Vagina (tissue), 2 donors: ENCODE data around the gene CHCHD1. TPM values are rescaled to one million over a fixed set of nuclear protein-coding genes. Genes with fewer than 3 reads are reported as not detected.
"Not testable (repeated sequence)": the region's sequence is repeated elsewhere in the genome, so short reads cannot be mapped to it uniquely, and the experiment has no call there.

Experiments used
- DNase-seq, 2 donors: peaks; one replicate each; pipeline ENCODE4 v3.0.0-alpha.2; 2017; ENCODE audit errors: extremely low spot score in 2 of 2
- H3K27ac ChIP-seq: fragments of 200-600 bp; sonication (generic); one replicate; pipeline ENCODE4 v1.5.1; 2019
- H3K27me3 ChIP-seq: fragments of 200-600 bp; sonication (generic); one replicate; pipeline ENCODE4 v1.5.1; 2019
- H3K36me3 ChIP-seq, 2 donors: fragments of 200-600 bp; sonication (generic); one replicate each; pipeline ENCODE4 v1.5.1; 2017 to 2019
- H3K4me1 ChIP-seq: fragments of 200-600 bp; sonication (generic); one replicate; pipeline ENCODE4 v1.5.1; 2019
- H3K4me3 ChIP-seq, 2 donors: fragments of 200-600 bp; sonication (generic); 1 replicate in 1 of 2; 2 replicates in 1 of 2; pipeline ENCODE4 v1.5.1; 2016 to 2019
- H3K9me3 ChIP-seq: fragments of 200-600 bp; sonication (generic); one replicate; pipeline ENCODE4 v1.5.1; 2019
- POLR2A ChIP-seq, 2 donors: fragments of 450-650 bp; IDR thresholded peaks; one replicate each; pipeline ENCODE4 v1.6.1; 2017; ENCODE audit warnings: antibody characterized with exemption in 2 of 2, mild to moderate bottlenecking in 2 of 2, moderate library complexity in 2 of 2
- POLR2AphosphoS5 ChIP-seq, 2 donors: sonication (generic); formaldehyde crosslinking; IDR thresholded peaks; one replicate each; pipeline ENCODE4 v1.9.0; 2017; ENCODE audit warnings: antibody characterized with exemption in 2 of 2, mild to moderate bottlenecking in 2 of 2, low read depth in 1 of 2; ENCODE audit not compliant: insufficient read depth in 1 of 2
- intact Hi-C: fragments of 100-400 bp; cut with DNase I; formaldehyde crosslinking; loops from one replicate; pipeline ENCODE4 v1.15.1; 2023
- total RNA-seq: library from RNA; depleted of rRNA; stranded (reverse); fragments of >200 nt; gene quantifications from one replicate; pipeline ENCODE4 v1.2.3, GENCODE V29; 2016
- TF ChIP-seq, protein P1 (sequence below), 3 experiments: fragments of 450-650 bp in 2 of 3; fragments of 200-600 bp in 1 of 3; sonication (generic) in 1 of 3; IDR thresholded peaks; one replicate each; pipeline ENCODE4 v1.5.1; 2017 to 2019; ENCODE audit warnings: antibody characterized with exemption in 3 of 3, mild to moderate bottlenecking in 2 of 3, moderate library complexity in 2 of 3

CHCHD1 gene
- total RNA-seq, 1 donor from 2014 or later = 19.6 TPM

DNA sequence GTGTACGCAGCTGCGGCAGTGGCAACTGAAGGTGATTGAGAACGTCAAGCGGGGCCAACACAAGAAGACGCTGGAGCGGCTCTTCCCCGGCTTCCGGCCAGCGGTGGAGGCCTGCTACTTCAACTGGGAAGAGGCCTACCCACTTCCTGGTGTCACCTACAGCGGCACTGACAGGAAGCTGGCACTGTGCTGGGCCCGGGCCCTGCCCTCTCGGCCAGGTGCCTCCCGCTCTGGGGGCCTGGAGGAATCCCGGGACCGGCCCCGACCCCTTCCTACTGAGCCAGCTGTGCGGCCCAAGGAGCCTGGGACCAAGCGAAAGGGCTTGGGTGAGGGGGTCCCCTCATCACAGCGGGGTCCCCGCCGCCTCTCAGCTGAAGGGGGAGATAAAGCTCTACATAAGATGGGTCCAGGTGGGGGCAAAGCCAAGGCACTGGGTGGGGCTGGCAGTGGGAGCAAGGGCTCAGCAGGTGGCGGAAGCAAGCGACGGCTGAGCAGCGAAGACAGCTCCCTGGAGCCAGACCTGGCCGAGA is 10.1 kb downstream of the CHCHD1 start:
- H3K4me3 ChIP-seq = no peak overlapping the region
- peaks cover 20% of the 10 kb centered on the region for H3K4me1 ChIP-seq
- TF ChIP-seq, protein P1, sequence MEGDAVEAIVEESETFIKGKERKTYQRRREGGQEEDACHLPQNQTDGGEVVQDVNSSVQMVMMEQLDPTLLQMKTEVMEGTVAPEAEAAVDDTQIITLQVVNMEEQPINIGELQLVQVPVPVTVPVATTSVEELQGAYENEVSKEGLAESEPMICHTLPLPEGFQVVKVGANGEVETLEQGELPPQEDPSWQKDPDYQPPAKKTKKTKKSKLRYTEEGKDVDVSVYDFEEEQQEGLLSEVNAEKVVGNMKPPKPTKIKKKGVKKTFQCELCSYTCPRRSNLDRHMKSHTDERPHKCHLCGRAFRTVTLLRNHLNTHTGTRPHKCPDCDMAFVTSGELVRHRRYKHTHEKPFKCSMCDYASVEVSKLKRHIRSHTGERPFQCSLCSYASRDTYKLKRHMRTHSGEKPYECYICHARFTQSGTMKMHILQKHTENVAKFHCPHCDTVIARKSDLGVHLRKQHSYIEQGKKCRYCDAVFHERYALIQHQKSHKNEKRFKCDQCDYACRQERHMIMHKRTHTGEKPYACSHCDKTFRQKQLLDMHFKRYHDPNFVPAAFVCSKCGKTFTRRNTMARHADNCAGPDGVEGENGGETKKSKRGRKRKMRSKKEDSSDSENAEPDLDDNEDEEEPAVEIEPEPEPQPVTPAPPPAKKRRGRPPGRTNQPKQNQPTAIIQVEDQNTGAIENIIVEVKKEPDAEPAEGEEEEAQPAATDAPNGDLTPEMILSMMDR (IDR thresholded peaks at IDR 0.05) = no peak
- TF ChIP-seq POLR2AphosphoS5 (IDR thresholded peaks at IDR 0.05; ENCODE audit: insufficient read depth in 1 of 2, low read depth in 1 of 2) (no peak), POLR2A (IDR thresholded peaks at IDR 0.05) (no peak)
- H3K27ac ChIP-seq = no peak overlapping the region
- no peaks in the 10 kb centered on the region for H3K27me3 ChIP-seq
- intact Hi-C loops = no loop called here
- H3K9me3 ChIP-seq = no peaks in the 10 kb centered on the region
- no peak for DNase-seq
- peaks cover 6 to 84% of the 10 kb centered on the region in 2 donors for H3K36me3 ChIP-seq

- DNase-seq = no peak
- H3K4me1 ChIP-seq = peaks cover 5% of the 10 kb centered on the region
- TF ChIP-seq POLR2A (IDR thresholded peaks at IDR 0.05) (no peak), POLR2AphosphoS5 (IDR thresholded peaks at IDR 0.05; ENCODE audit: insufficient read depth in 1 of 2, low read depth in 1 of 2) (no peak)
- TF ChIP-seq, protein P1 (IDR thresholded peaks at IDR 0.05) = no peak
- H3K9me3 ChIP-seq = no peaks in the 10 kb centered on the region
- no peaks in the 10 kb centered on the region for H3K27me3 ChIP-seq
- H3K27ac ChIP-seq = no peak overlapping the region
- intact Hi-C loops = no loop called here
- H3K4me3 ChIP-seq = no peak overlapping the region
- peaks cover 6 to 99% of the 10 kb centered on the region in 2 donors for H3K36me3 ChIP-seq
Observed at GRCh38 chr10:73793456-73793855, 11.6 kb downstream of the CHCHD1 start.

DNA sequence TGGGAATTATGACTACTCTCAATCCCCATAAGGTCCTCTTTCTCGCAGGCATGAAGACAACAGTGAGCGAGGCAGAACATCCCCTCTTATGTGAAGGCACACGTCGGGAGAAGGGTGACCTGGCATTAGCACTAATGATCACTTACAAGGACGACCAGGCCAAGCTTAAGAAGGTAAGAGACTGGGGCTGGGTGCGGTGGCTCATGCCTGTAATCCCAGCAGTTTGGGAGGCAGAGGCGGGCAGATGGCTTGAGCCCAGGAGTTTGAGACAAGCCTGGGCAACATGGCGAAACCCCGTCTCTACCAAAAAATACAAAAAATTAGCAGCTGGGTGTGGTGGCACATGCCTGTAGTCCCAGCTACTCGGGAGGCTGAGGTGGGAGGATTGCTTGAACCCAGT is 13.6 kb downstream of the CHCHD1 start:
- H3K36me3 ChIP-seq = peaks cover 6 to 92% of the 10 kb centered on the region in 2 donors

GRCh38 chr10:73796035-73796434 is 14.2 kb downstream of the CHCHD1 start:
- DNase-seq, H3K27ac ChIP-seq, intact Hi-C loops, H3K4me3 ChIP-seq, H3K27me3 ChIP-seq, H3K9me3 ChIP-seq, H3K4me1 ChIP-seq: not testable (repeated sequence)
- H3K36me3 ChIP-seq = peaks cover 6 to 87% of the 10 kb centered on the region in 2 donors

More for the DNA sequence above, 13.6 kb downstream of the CHCHD1 start:
- DNase-seq, H3K27ac ChIP-seq, H3K27me3 ChIP-seq, intact Hi-C loops, H3K4me3 ChIP-seq, H3K9me3 ChIP-seq, H3K4me1 ChIP-seq: not testable (repeated sequence)

DNA sequence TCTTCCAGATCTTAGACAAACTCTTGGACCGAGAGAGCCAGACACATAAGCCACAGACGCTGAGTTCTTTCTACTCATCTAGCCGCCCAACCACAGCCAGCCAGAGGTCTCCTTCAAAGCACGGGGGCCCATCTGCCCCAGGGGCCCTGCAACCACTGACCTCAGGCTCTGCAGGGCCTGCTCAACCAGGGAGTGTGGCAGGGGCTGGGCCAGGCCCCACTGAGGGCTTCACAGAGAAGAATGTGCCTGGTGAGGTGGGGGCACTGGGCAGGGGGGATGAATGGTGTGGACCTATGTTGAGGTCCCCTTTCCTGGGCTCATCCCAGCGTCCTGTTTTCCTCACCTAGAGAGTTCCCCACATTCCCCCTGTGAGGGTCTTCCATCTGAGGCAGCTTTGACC is 14.9 kb downstream of the CHCHD1 start:
- Histone ChIP-seq H3K27ac (no peak overlapping the region), H3K9me3 (no peaks in the 10 kb centered on the region), H3K27me3 (no peaks in the 10 kb centered on the region), H3K4me3 (no peak overlapping the region), H3K36me3 (peaks cover 6 to 86% of the 10 kb centered on the region in 2 donors), H3K4me1 (no peaks in the 10 kb centered on the region)
- DNase-seq = no peak
- intact Hi-C loops = no loop called here
- TF ChIP-seq POLR2A (IDR thresholded peaks at IDR 0.05) (no peak), POLR2AphosphoS5 (IDR thresholded peaks at IDR 0.05; ENCODE audit: insufficient read depth in 1 of 2, low read depth in 1 of 2) (no peak)
- TF ChIP-seq, protein P1 (IDR thresholded peaks at IDR 0.05) = no peak

DNA sequence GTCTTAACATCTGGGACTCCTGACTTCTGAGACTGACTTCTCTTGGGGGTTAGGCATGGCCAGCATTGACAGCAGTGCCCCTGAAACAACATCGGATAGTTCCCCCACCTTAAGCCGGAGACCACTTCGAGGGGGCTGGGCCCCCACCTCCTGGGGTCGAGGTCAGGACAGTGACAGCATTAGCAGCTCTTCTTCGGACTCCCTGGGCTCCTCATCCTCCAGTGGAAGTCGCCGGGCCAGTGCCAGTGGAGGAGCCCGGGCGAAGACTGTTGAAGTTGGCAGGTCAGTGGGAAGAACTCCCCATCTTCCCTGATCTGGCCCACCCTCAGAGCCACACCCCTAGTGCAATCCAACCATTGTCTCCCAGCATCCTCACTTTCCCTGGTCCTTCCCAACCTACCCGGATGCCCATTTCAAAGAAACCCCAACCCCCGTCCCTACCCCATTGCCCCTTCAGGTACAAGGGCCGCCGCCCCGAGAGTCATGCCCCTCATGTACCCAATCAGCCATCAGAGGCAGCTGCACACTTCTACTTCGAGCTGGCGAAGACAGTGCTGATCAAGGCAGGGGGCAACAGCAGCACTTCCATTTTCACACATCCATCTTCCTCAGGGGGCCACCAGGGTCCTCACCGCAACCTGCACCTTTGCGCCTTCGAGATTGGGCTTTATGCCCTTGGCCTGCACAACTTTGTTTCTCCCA is 15.6 kb downstream of the CHCHD1 start:
- no peak for DNase-seq
- no peaks in the 10 kb centered on the region for H3K9me3 ChIP-seq
- TF ChIP-seq, protein P1 (IDR thresholded peaks at IDR 0.05) = no peak
- TF ChIP-seq POLR2A (IDR thresholded peaks at IDR 0.05) (no peak), POLR2AphosphoS5 (IDR thresholded peaks at IDR 0.05; ENCODE audit: insufficient read depth in 1 of 2, low read depth in 1 of 2) (no peak)
- H3K27me3 ChIP-seq = no peaks in the 10 kb centered on the region
- intact Hi-C loops = no loop called here
- peaks cover 6 to 86% of the 10 kb centered on the region in 2 donors for H3K36me3 ChIP-seq
- no peaks in the 10 kb centered on the region for H3K4me1 ChIP-seq
- H3K27ac ChIP-seq = no peak overlapping the region
- H3K4me3 ChIP-seq = no peak overlapping the region
